ENCODE data around the gene CSNK1G3. TPM values are rescaled to one million over a fixed set of nuclear protein-coding genes. Genes with fewer than 3 reads are reported as not detected.

The CSNK1G3 gene
- total and polyA plus RNA-seq, 3 donors from 2014 or later: 17.9 to 53.1 (median 32.1) TPM

DNA sequence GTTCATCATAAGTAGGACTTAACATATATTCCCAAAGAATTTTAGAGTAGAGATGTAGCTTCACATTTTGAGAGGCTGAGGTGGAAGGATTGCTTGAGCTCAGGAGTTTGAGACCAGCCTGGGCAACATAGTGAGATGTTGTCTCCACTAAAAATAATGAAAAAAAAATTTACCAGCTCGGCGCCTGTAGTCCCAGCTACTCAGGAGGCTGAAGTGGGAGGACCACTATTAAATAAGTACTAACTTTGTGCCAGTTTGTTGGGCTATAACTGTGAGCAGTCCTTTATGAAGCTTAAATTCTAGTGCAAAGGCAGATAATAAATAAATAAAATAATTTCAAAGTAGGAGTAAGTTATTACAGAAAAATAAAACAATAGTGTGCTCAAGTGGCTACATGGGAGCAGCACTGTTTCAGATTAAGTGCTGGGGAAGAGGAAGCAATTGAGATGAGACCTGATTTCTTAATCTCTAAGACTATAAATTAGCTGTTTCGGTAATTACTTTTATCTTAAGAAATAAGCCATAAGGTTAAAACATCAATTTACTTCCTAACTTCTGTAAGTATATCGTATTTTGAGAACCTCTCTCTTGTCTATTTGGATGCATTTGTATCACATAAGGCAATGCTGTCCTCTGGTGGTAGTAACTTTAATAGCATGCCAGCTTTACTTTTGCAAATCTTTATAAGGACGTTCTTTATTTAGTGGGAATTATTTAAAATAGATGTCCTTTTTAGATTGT is 98.9 kb downstream of the CSNK1G3 start:
- DNase-seq: peak; percentile 25
- Histone ChIP-seq H3K4me3 (no peak overlapping the region), H3K36me3 (ENCODE audit: low read depth, missing control alignments) (peaks cover 3% of the 10 kb centered on the region), H3K9me3 (no peaks in the 10 kb centered on the region), H3K27me3 (no peaks in the 10 kb centered on the region), H3K4me1 (no peaks in the 10 kb centered on the region), H3K27ac (no peak overlapping the region)
- TF ChIP-seq, protein P1, sequence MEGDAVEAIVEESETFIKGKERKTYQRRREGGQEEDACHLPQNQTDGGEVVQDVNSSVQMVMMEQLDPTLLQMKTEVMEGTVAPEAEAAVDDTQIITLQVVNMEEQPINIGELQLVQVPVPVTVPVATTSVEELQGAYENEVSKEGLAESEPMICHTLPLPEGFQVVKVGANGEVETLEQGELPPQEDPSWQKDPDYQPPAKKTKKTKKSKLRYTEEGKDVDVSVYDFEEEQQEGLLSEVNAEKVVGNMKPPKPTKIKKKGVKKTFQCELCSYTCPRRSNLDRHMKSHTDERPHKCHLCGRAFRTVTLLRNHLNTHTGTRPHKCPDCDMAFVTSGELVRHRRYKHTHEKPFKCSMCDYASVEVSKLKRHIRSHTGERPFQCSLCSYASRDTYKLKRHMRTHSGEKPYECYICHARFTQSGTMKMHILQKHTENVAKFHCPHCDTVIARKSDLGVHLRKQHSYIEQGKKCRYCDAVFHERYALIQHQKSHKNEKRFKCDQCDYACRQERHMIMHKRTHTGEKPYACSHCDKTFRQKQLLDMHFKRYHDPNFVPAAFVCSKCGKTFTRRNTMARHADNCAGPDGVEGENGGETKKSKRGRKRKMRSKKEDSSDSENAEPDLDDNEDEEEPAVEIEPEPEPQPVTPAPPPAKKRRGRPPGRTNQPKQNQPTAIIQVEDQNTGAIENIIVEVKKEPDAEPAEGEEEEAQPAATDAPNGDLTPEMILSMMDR (IDR thresholded peaks at IDR 0.05): peak; percentile 75 to 94 (median 83)
- no peak for TF ChIP-seq POLR2A (IDR thresholded peaks at IDR 0.05)
- 48 to 51% methylated on average over 5 of the region's 5 CpGs for WGBS, 2 donors
- intact Hi-C loops (cut with DNase I; ENCODE audit: low total_unique reads): no loop called here

DNA sequence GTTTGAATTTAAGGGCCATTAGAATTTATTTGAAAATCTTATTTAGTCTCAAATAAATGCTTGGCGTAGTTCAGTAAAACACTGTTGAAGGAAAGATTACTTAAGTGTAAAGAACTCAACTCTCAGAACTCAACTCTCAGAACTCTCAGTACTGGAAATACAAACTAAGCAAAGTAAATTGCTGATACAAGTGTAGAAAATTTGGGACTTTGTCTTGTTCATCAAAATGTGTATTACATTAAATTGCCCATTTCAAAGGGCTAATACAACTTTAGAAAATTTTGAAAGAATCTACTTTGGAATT is 99.4 kb downstream of the CSNK1G3 start:
- H3K27me3 ChIP-seq: no peaks in the 10 kb centered on the region
- no peak for DNase-seq
- no peaks in the 10 kb centered on the region for H3K4me1 ChIP-seq
- no peak overlapping the region for H3K4me3 ChIP-seq
- WGBS, 2 donors: 75 to 78% methylated on average over 1 of the region's 1 CpG
- H3K9me3 ChIP-seq: no peaks in the 10 kb centered on the region
- intact Hi-C loops (cut with DNase I; ENCODE audit: low total_unique reads): no loop called here
- peaks cover 3% of the 10 kb centered on the region for H3K36me3 ChIP-seq (ENCODE audit: low read depth, missing control alignments)
- no peak for TF ChIP-seq POLR2A (IDR thresholded peaks at IDR 0.05)
- TF ChIP-seq, protein P1 (IDR thresholded peaks at IDR 0.05): no peak
- H3K27ac ChIP-seq: no peak overlapping the region

DNA sequence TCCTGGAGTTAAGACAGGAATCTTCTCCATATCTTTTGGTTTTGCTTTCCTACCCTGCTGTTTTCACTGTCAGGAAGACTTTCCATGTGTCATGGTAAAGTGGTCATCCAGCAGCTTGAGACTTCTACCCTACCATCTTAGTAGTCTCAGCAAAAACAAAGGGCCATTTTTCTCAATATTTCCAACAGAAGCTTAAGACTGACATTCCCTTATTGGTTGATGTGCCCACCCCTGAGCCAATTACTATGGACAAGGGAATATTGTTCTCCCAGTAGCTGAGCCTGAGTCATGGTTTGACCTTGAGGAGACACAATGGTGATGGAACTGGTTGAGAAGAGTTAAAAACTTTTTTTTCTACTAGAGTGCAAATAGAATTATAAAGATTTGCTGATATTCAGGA is 105.6 kb downstream of the CSNK1G3 start:
- Histone ChIP-seq H3K36me3 (ENCODE audit: low read depth, missing control alignments) (peaks cover 3% of the 10 kb centered on the region), H3K27ac (no peak overlapping the region), H3K27me3 (no peaks in the 10 kb centered on the region), H3K4me1 (no peaks in the 10 kb centered on the region), H3K4me3 (no peak overlapping the region), H3K9me3 (no peaks in the 10 kb centered on the region)
- DNase-seq: no peak
- intact Hi-C loops (cut with DNase I; ENCODE audit: low total_unique reads): no loop called here
- TF ChIP-seq POLR2A (IDR thresholded peaks at IDR 0.05): no peak
- TF ChIP-seq, protein P1 (IDR thresholded peaks at IDR 0.05): no peak

DNA sequence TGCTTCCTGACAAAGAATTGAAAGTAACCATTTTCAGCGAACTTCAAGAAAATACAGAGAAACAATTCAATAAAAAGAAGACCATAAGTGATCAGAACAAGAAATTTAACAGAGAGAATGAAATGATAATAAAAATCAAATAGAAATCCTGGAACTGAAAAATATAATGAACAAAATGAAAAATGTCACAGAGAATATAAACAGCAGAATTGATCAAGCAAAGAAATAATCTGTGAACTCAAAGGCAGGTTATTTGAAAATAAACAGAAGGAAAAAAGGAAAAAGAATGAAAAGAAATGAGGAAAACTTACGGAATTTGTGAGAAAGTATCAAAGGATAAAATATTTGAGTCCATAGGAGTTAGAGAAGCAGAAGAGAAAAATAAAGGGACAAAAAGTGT is 114.1 kb downstream of the CSNK1G3 start:
- Histone ChIP-seq H3K36me3 (ENCODE audit: low read depth, missing control alignments) (no peaks in the 10 kb centered on the region), H3K4me1 (no peaks in the 10 kb centered on the region), H3K9me3 (no peaks in the 10 kb centered on the region), H3K4me3 (no peak overlapping the region), H3K27me3 (no peaks in the 10 kb centered on the region), H3K27ac (no peak overlapping the region)
- DNase-seq: no peak
- intact Hi-C loops (cut with DNase I; ENCODE audit: low total_unique reads): no loop called here
- WGBS, 2 donors: 78 to 79% methylated on average over 2 of the region's 2 CpGs
- no peak for TF ChIP-seq POLR2A (IDR thresholded peaks at IDR 0.05)
- TF ChIP-seq, protein P1 (IDR thresholded peaks at IDR 0.05): no peak

Data from testis (tissue), 3 donors.